Measurements from ENCODE around the gene CPAMD8.
A peak's percentile ranks its signal among the peaks of the same experiment; 100 is the strongest.

CPAMD8 gene

DNA sequence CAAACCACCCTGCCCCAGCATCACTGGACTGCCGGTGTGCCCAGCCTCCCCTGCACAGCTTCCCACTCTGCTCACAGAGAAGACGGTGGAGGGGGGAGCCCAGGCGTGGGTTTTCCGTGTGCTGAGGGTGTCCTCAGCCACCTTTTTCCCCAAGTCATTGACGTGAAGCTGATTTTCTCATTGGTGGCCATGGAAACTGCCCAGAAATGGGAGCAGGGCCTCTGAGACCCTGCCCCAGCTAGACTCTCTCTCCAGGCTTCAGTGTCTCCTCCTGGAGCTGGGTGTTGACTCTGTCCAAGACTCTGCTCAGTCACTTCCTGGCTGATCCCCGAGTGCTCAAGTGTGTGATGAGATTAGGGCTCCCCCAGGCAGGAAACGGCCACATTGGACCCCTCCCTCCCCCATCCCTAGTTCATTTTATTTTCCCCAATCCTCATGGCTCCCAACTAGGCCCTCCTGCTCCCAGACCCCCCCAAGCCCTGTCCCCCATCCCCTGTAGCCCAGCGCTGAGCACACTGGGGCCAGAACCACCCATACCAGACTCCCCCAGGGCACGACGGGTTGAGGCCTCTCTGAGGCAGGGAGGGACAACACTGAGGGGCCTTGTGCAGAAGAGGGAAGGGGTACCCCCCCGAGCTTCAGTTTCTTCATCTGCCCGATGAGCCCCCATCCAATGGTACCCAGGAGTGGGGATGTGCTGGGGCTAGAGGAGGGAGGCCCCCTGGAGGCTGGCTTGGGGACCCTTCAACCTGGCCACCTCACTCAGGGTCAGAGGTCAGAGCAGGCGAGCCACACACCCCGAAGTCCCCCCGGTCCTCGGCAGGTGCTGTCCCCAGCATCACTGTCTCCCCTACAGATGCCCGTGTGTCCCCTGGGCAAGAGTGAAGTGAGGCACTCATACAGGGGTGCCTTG lies 139.0 kb downstream of the CPAMD8 start:
- Histone ChIP-seq H3K9me3 (replicated peaks in 1 of 11) (peaks cover 13 to 19% (median 17%) of the 10 kb centered on the region in 11 experiments), H3K36me3 (peaks cover 0 to 13% (median 3%) of the 10 kb centered on the region in 11 experiments; a peak in 9 of 22 replicates), H4K20me1 (peaks cover 0 to 4% (median 0%) of the 10 kb centered on the region in 11 experiments; a peak in 1 of 22 replicates), H3K4me1 (peaks cover 61 to 91% (median 83%) of the 10 kb centered on the region in 10 experiments), H3K27me3 (no peaks in the 10 kb centered on the region), H3K4me2 (peak overlapping the region; percentile 95 to 100 (median 99)), H3K9ac (peak overlapping the region in 10 of 11 experiments; percentile 66 to 91 (median 84); a peak in 17 of 22 replicates), H3K4me3 (peak overlapping the region in 5 of 10 experiments; percentile 3 to 72 (median 67); a peak in 4 of 20 replicates), H3K27ac (peak overlapping the region in 10 of 11 experiments; percentile 59 to 96 (median 90); a peak in 21 of 22 replicates)
- no peak for TF ChIP-seq Cebpa-rat (IDR thresholded peaks at IDR 0.05)

DNA sequence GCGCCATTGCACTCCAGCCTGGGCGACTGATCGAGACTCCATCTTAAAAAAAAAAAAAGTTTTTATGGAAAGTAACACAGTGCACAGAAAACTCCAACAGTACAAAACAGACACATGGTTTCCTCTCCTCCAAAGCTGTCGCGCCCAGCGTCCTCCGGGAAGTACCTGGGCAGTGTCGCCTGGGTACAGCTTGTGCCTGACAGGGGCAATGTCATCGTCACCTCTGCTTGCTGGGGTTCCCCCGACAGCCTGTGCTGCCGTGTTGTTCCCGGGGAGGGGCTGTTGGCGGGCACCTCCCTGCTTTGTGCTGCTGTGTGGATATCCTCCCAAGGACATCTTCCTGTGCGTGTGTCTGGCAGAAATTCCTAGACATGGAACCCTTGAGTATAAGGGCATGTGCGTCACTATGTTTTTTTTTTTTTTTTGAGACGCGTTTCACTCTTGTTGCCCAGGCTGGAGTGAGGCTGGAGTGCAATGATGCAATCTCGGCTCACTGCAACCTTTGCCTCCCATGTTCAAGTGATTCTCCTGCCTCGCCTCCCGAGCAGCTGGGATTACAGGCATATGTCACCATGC lies 140.2 kb downstream of the CPAMD8 start:
- H3K27me3 ChIP-seq, result no peaks in the 10 kb centered on the region
- peak overlapping the region in 7 of 11 experiments; percentile 7 to 96 (median 33); a peak in 9 of 22 replicates for H3K27ac ChIP-seq
- H3K4me3 ChIP-seq, result no peak overlapping the region
- H3K4me2 ChIP-seq, result peak overlapping the region; percentile 23 to 100 (median 98); a peak in 17 of 22 replicates
- H3K9me3 ChIP-seq (replicated peaks in 1 of 11), result peaks cover 25 to 31% (median 29%) of the 10 kb centered on the region in 11 experiments
- peaks cover 5 to 25% (median 16%) of the 10 kb centered on the region in 11 experiments; a peak in 21 of 22 replicates for H3K36me3 ChIP-seq
- H4K20me1 ChIP-seq, result no peaks in the 10 kb centered on the region; a peak in 1 of 22 replicates
- H3K9ac ChIP-seq, result no peak overlapping the region; a peak in 1 of 22 replicates
- peaks cover 49 to 78% (median 71%) of the 10 kb centered on the region in 10 experiments for H3K4me1 ChIP-seq
- no peak for TF ChIP-seq Cebpa-rat (IDR thresholded peaks at IDR 0.05)

DNA sequence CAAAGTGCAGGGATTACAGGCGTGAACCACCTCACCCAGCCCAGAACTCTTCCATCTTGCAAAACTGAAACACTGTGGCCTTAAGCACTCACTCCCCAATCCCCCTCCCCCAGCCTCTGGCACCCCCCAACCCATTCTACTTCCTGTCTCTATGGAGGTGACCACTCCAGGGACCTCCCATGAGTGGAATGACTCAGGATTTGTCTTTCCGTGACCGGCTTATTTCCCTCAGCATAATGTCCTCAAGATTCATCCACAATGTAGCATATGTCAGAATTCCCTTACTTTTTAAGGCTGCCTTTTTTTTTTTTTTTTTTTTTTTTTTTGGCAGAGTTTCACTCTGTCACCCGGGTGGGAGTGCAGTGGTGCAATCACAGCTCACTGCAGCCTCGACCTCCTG lies 141.4 kb downstream of the CPAMD8 start:
- TF ChIP-seq Cebpa-rat (IDR thresholded peaks at IDR 0.05), result no peak
- Histone ChIP-seq H3K27me3 (no peaks in the 10 kb centered on the region), H3K4me1 (peaks cover 42 to 66% (median 59%) of the 10 kb centered on the region in 10 experiments), H3K9me3 (replicated peaks in 1 of 11) (peaks cover 37 to 44% (median 41%) of the 10 kb centered on the region in 11 experiments), H3K9ac (no peak overlapping the region), H3K4me2 (no peak overlapping the region), H3K36me3 (peaks cover 18 to 34% (median 28%) of the 10 kb centered on the region in 11 experiments), H3K4me3 (no peak overlapping the region), H4K20me1 (no peaks in the 10 kb centered on the region), H3K27ac (0 out of 22 replicates have a peak overlapping the region, but pooled peaks of 1 of the 11 experiments have one; percentile 11)

DNA sequence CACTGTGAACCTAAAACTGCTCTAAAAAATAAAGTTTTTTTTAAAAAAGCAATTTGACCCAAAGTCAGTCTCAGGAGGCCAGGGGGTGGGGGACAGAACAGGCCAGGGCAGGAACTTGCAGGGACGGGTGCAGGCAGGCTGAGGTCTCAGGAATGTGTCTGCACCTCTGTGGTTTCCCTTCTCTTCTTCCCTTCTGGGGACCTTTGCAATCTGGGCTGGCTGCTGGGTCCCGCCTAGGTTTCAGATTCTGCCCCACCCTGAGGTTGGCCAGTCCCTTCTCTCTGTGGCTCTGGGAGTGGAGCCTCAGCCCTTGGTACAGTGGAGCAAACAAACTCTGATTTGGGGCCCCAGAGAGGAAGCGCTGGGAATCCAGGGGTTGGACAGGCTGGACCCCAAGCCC lies 143.1 kb downstream of the CPAMD8 start:
- Histone ChIP-seq H3K4me3 (no peak overlapping the region), H4K20me1 (peaks cover 0 to 4% (median 0%) of the 10 kb centered on the region in 11 experiments; a peak in 5 of 22 replicates), H3K4me1 (peaks cover 25 to 55% (median 46%) of the 10 kb centered on the region in 10 experiments), H3K9ac (no peak overlapping the region), H3K4me2 (peak overlapping the region in 8 of 11 experiments; percentile 5 to 40 (median 18); a peak in 7 of 22 replicates), H3K9me3 (replicated peaks in 1 of 11) (peaks cover 43 to 54% (median 48%) of the 10 kb centered on the region in 11 experiments), H3K36me3 (peaks cover 34 to 48% (median 44%) of the 10 kb centered on the region in 11 experiments), H3K27me3 (no peaks in the 10 kb centered on the region), H3K27ac (peak overlapping the region in 1 of 11 experiments; percentile 34; a peak in 2 of 22 replicates)
- TF ChIP-seq Cebpa-rat (IDR thresholded peaks at IDR 0.05), result no peak

DNA sequence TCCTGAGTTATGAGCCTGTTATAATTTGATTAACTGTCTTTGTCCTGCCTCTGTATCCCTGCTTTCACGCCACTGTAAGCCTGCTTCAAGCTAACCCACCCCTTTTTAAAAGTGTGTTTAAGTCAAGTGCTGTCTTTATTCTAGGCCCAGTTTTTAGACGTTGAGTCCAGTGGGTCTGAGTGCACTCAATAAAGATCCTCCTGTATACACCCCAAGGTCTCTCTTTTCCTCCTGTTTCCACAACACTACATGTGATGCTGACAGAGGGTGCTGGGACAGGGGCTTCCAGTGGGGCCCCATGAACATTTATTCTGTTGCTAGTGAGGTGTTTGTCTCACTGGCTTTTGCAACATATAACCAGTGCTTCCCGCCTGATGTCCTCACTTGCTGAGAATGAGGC lies 144.5 kb downstream of the CPAMD8 start:
- Histone ChIP-seq H3K27me3 (no peaks in the 10 kb centered on the region), H3K36me3 (peaks cover 48 to 62% (median 58%) of the 10 kb centered on the region in 11 experiments), H3K4me2 (no peak overlapping the region), H4K20me1 (peaks cover 0 to 18% (median 11%) of the 10 kb centered on the region in 11 experiments; a peak in 14 of 22 replicates), H3K9ac (no peak overlapping the region), H3K9me3 (replicated peaks in 1 of 11) (peaks cover 43 to 54% (median 48%) of the 10 kb centered on the region in 11 experiments), H3K27ac (no peak overlapping the region), H3K4me1 (peaks cover 19 to 55% (median 46%) of the 10 kb centered on the region in 10 experiments), H3K4me3 (peak overlapping the region in 1 of 10 experiments; percentile 36; a peak in 3 of 20 replicates)
- TF ChIP-seq Cebpa-rat (IDR thresholded peaks at IDR 0.05), result no peak

DNA sequence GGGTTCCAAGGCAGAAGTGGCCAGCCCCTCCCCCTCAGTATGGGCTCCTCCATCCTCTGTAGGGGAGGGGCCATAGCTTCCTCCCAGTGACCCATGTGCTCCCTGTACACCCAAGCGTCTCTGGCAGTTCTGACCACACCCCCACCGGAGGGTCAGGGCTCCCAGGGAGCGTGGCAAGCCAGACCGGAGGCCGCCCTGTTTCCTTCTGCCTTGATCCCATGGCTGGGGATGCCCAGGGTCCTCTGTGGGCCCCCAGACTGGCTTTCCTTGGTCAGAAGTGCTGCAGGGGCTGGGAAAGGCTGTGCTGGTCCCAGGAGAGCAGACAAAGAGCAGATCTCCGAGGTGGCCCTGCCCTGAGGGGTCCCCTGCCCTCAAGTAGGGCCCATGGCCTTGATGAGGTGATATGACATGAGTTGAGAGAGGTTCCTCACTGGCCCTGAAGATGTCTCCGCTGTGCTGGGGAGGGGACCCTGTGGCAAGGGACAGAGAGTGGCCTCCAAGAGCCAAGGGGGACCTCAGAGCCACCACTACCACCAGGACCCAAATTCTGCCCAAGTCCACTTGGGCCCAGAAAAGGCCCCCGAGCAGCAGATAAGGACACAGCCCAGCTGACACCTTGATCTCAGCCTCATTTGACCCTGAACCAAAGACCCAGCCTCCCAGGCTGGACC lies 145.6 kb downstream of the CPAMD8 start:
- peaks cover 0 to 2% (median 0%) of the 10 kb centered on the region in 11 experiments; a peak in 1 of 22 replicates for H3K27me3 ChIP-seq
- TF ChIP-seq Cebpa-rat (IDR thresholded peaks at IDR 0.05), result no peak
- H3K27ac ChIP-seq, result peak overlapping the region in 1 of 11 experiments; percentile 31; a peak in 1 of 22 replicates
- peak overlapping the region in 5 of 10 experiments; percentile 7 to 28 (median 8); a peak in 4 of 20 replicates for H3K4me3 ChIP-seq
- H4K20me1 ChIP-seq, result peaks cover 5 to 29% (median 22%) of the 10 kb centered on the region in 11 experiments; a peak in 20 of 22 replicates
- peaks cover 43 to 54% (median 48%) of the 10 kb centered on the region in 11 experiments for H3K9me3 ChIP-seq (replicated peaks in 1 of 11)
- H3K4me2 ChIP-seq, result no peak overlapping the region
- H3K36me3 ChIP-seq, result peaks cover 56 to 73% (median 65%) of the 10 kb centered on the region in 11 experiments
- peaks cover 22 to 56% (median 46%) of the 10 kb centered on the region in 10 experiments for H3K4me1 ChIP-seq
- H3K9ac ChIP-seq, result no peak overlapping the region

DNA sequence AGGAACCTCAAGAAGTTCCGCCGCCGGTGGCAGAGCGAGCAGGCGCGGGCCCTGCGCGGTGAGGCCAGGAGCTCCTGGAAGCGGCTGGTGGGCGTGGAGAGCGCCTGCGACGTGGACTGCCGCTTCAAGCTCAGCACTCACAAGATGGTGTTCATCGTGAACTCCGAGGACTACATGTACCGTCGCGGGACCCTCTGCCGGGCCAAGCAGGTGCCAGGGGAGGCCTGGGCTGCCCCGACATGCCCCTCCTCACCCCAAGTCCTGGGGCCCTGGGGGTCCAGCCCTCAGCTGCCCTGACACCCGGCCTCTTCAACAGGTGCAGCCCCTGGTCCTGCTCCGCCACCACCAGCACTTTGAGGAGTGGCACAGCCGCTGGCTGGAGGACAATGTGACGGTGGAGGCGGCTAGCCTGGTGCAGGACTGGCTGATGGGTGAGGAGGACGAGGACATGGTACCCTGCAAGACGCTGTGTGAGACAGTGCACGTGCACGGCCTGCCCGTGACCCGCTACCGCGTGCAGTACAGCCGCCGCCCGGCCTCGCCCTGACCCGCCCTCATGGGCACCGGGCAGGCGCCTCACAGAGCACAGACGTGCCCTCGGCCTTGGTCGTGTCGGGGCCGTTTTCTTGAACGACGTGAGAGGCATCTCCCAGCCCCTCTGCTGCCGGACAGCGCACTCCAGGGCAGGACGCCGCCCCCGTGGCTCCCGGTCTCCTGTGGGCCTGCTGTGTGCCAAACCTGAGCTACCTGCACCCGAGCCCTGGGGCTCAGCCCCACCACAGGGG lies 148.2 kb downstream of the CPAMD8 start:
- H3K4me2 ChIP-seq, result peak overlapping the region; percentile 73 to 95 (median 89); a peak in 21 of 22 replicates
- H3K9me3 ChIP-seq (replicated peaks in 1 of 11), result peaks cover 36 to 45% (median 39%) of the 10 kb centered on the region in 11 experiments
- H3K27me3 ChIP-seq, result peaks cover 0 to 4% (median 0%) of the 10 kb centered on the region in 11 experiments; a peak in 1 of 22 replicates
- H3K4me3 ChIP-seq, result no peak overlapping the region; a peak in 2 of 20 replicates
- peaks cover 23 to 62% (median 57%) of the 10 kb centered on the region in 10 experiments for H3K4me1 ChIP-seq
- peaks cover 5 to 56% (median 43%) of the 10 kb centered on the region in 11 experiments; a peak in 20 of 22 replicates for H4K20me1 ChIP-seq
- no peak for TF ChIP-seq Cebpa-rat (IDR thresholded peaks at IDR 0.05)
- H3K27ac ChIP-seq, result peak overlapping the region in 7 of 11 experiments; percentile 71 to 91 (median 87); a peak in 12 of 22 replicates
- peaks cover 62 to 87% (median 74%) of the 10 kb centered on the region in 11 experiments for H3K36me3 ChIP-seq
- H3K9ac ChIP-seq, result peak overlapping the region in 6 of 11 experiments; percentile 53 to 78 (median 75); a peak in 10 of 22 replicates

Measured in BLaER1 treated with 17β-estradiol and CSF1 and Interleukin-3, amounts not matched to agents 10 nM and 100 nM (cell line).